GM18511 (cell line): ENCODE results near the gene SEC22A.

ENCODE experiments used
- ATAC-seq: cut with Tn5 transposase; IDR thresholded peaks from one replicate; pipeline ENCODE4 v1.9.1; 2021; ENCODE audit warnings: mild to moderate bottlenecking, moderate library complexity; ENCODE audit not compliant: unreplicated experiment

Gene SEC22A

GRCh38 chr3:123286308-123287023 is 84.7 kb downstream of the SEC22A start:
- ATAC-seq = no peak

- no peak for ATAC-seq
Measured at GRCh38 chr3:123287051-123287961, 85.6 kb downstream of the SEC22A start.

- no peak for ATAC-seq
Measured at GRCh38 chr3:123287962-123288302, 86.2 kb downstream of the SEC22A start.

- no peak for ATAC-seq
Measured at GRCh38 chr3:123289391-123290106, 87.8 kb downstream of the SEC22A start.

GRCh38 chr3:123290107-123290930 is 88.6 kb downstream of the SEC22A start:
- ATAC-seq = no peak

- ATAC-seq = no peak
Measured at GRCh38 chr3:123290962-123291361, 89.2 kb downstream of the SEC22A start.

GRCh38 chr3:123291404-123291803 is 89.7 kb downstream of the SEC22A start:
- ATAC-seq = no peak

GRCh38 chr3:123292321-123293310 is 90.9 kb downstream of the SEC22A start:
- no peak for ATAC-seq

- no peak for ATAC-seq
Measured at GRCh38 chr3:123294296-123294938, 92.7 kb downstream of the SEC22A start.

GRCh38 chr3:123295171-123295900 is 93.6 kb downstream of the SEC22A start:
- ATAC-seq = no peak

GRCh38 chr3:123295901-123296250 is 94.1 kb downstream of the SEC22A start:
- no peak for ATAC-seq

GRCh38 chr3:123296261-123296660 is 94.5 kb downstream of the SEC22A start:
- ATAC-seq = no peak

- ATAC-seq = no peak
Measured at GRCh38 chr3:123296836-123297626, 95.3 kb downstream of the SEC22A start.

- ATAC-seq = no peak
Measured at GRCh38 chr3:123297627-123297899, 95.8 kb downstream of the SEC22A start.

- ATAC-seq = no peak
Measured at GRCh38 chr3:123298903-123299302, 97.2 kb downstream of the SEC22A start.

GRCh38 chr3:123299581-123299980 is 97.8 kb downstream of the SEC22A start:
- no peak for ATAC-seq

GRCh38 chr3:123300056-123300455 is 98.3 kb downstream of the SEC22A start:
- no peak for ATAC-seq

- no peak for ATAC-seq
Measured at GRCh38 chr3:123300583-123300982, 98.8 kb downstream of the SEC22A start.
